HepG2 (cell line): Measurements from ENCODE around the gene PRRT2. TPM values are rescaled to one million over a fixed set of nuclear protein-coding genes. Genes with fewer than 3 reads are reported as not detected.

ENCODE experiments used
- HIVEP1 ChIP-seq: sonication (generic); formaldehyde crosslinking; IDR thresholded peaks from 2 replicates; pipeline ENCODE4 v1.4.0; 2020; ENCODE audit warnings: mild to moderate bottlenecking, missing genetic modification reagents
- HNRNPUL1 ChIP-seq: fragments of 200-400 bp; formaldehyde crosslinking; IDR thresholded peaks from 2 replicates; pipeline ENCODE4 v1.6.1; 2017; ENCODE audit warnings: low read depth, mild to moderate bottlenecking, low read length, moderate library complexity
- HOXA5 ChIP-seq: sonication (generic); formaldehyde crosslinking; IDR thresholded peaks from 2 replicates; pipeline ENCODE4 v1.4.0; 2020; ENCODE audit warnings: missing genetic modification reagents
- MED1 ChIP-seq: sonication (generic); formaldehyde crosslinking; IDR thresholded peaks from 2 replicates; pipeline ENCODE4 v1.4.0; 2020; ENCODE audit warnings: missing genetic modification reagents
- RBM39 ChIP-seq: fragments of 200-400 bp; formaldehyde crosslinking; IDR thresholded peaks from one replicate; pipeline ENCODE4 v1.6.1; 2018; ENCODE audit warnings: antibody characterized with exemption, mild to moderate bottlenecking, low read depth, low read length; ENCODE audit not compliant: poor library complexity, severe bottlenecking
- TCF12 ChIP-seq, 2 experiments: fragments of 450-650 bp in 1 of 2; sonication (generic) in 1 of 2; formaldehyde crosslinking in 1 of 2; IDR thresholded peaks; 2 replicates each; pipeline versions ENCODE4 v1.6.1 to v1.8.0; 2017 to 2022; ENCODE audit warnings: antibody characterized with exemption in 1 of 2, mild to moderate bottlenecking in 1 of 2, missing genetic modification reagents in 1 of 2, moderate library complexity in 1 of 2
- YEATS4 ChIP-seq: sonication (generic); formaldehyde crosslinking; IDR thresholded peaks from 2 replicates; pipeline ENCODE4 v1.4.0; 2020; ENCODE audit warnings: missing genetic modification reagents, borderline replicate concordance
- ZNF136 ChIP-seq: sonication (generic); formaldehyde crosslinking; IDR thresholded peaks from 2 replicates; pipeline ENCODE4 v1.8.1; 2022; ENCODE audit warnings: low read depth, mild to moderate bottlenecking, moderate library complexity, missing genetic modification reagents
- ZNF292 ChIP-seq: sonication (generic); formaldehyde crosslinking; IDR thresholded peaks from 2 replicates; pipeline ENCODE4 v1.8.1; 2022; ENCODE audit warnings: mild to moderate bottlenecking, low read depth, missing genetic modification reagents, borderline replicate concordance
- ZNF329 ChIP-seq: sonication (generic); formaldehyde crosslinking; IDR thresholded peaks from 2 replicates; pipeline ENCODE4 v1.9.0; 2021; ENCODE audit warnings: low read depth, mild to moderate bottlenecking, missing genetic modification reagents
- ZNF44 ChIP-seq: sonication (generic); formaldehyde crosslinking; IDR thresholded peaks from 2 replicates; pipeline ENCODE4 v1.5.1; 2020; ENCODE audit warnings: mild to moderate bottlenecking, missing genetic modification reagents
- ZNF550 ChIP-seq: sonication (generic); formaldehyde crosslinking; IDR thresholded peaks from 2 replicates; pipeline ENCODE4 v1.4.0; 2020; ENCODE audit warnings: mild to moderate bottlenecking, missing genetic modification reagents, borderline replicate concordance
- ZNF652 ChIP-seq: IDR thresholded peaks from 2 replicates; pipeline ENCODE4 v1.6.1; 2016; ENCODE audit warnings: low read depth, borderline replicate concordance
- ZNF660 ChIP-seq: sonication (generic); formaldehyde crosslinking; IDR thresholded peaks from 2 replicates; pipeline ENCODE4 v1.5.1; 2020; ENCODE audit warnings: mild to moderate bottlenecking, low read depth, missing genetic modification reagents, borderline replicate concordance
- polyA plus RNA-seq, 8 experiments: library from polyadenylated mRNA; depleted of rRNA in 3 of 8; stranded (reverse) in 7 of 8; unstranded in 1 of 8; fragments of >200 nt; fragmentation: Illumina TruSeq in 4 of 8; extraction: Trizol in 4 of 8; gene quantifications; 2 replicates each; pipeline versions ENCODE4 v1.2.1 to v1.2.3, GENCODE V29; 2011 to 2016; ENCODE audit warnings: low read depth in 4 of 8, missing spikeins in 1 of 8, mixed read lengths in 1 of 8; ENCODE audit not compliant: insufficient read depth in 1 of 8
- total RNA-seq, 5 experiments: library from RNA; depleted of rRNA; stranded (reverse); fragments of >200 nt; fragmentation: Illumina TruSeq; extraction: Trizol; gene quantifications; 2 replicates each; pipeline ENCODE4 v1.2.3, GENCODE V29; 2016; ENCODE audit warnings: low read depth in 1 of 5
- TF ChIP-seq, protein P1 (sequence below): sonication (generic); formaldehyde crosslinking; IDR thresholded peaks from 2 replicates; pipeline ENCODE4 v1.9.0; 2021; ENCODE audit warnings: missing genetic modification reagents, borderline replicate concordance
- TF ChIP-seq, protein P2 (sequence below): sonication (generic); formaldehyde crosslinking; IDR thresholded peaks from 2 replicates; pipeline ENCODE4 v1.4.0; 2020; ENCODE audit warnings: mild to moderate bottlenecking, low read depth, missing genetic modification reagents
- TF ChIP-seq, protein P3 (sequence below): sonication (generic); formaldehyde crosslinking; conservative IDR thresholded peaks from 2 replicates; pipeline ENCODE4 v1.4.0; 2020; ENCODE audit warnings: missing genetic modification reagents
- TF ChIP-seq, protein P4 (sequence below): IDR thresholded peaks from 2 replicates; pipeline ENCODE4 v1.6.1; 2016; ENCODE audit warnings: missing biosample characterization, missing genetic modification reagents, low read depth
- TF ChIP-seq, protein P5 (sequence below): IDR thresholded peaks from 2 replicates; pipeline ENCODE4 v1.6.1; 2016

Gene PRRT2
- total and polyA plus RNA-seq, 2 of the 13 experiments (the other 11 are each of a cell fraction or from before 2014, with no cell fraction given) = 0.51 to 1.1 TPM

DNA sequence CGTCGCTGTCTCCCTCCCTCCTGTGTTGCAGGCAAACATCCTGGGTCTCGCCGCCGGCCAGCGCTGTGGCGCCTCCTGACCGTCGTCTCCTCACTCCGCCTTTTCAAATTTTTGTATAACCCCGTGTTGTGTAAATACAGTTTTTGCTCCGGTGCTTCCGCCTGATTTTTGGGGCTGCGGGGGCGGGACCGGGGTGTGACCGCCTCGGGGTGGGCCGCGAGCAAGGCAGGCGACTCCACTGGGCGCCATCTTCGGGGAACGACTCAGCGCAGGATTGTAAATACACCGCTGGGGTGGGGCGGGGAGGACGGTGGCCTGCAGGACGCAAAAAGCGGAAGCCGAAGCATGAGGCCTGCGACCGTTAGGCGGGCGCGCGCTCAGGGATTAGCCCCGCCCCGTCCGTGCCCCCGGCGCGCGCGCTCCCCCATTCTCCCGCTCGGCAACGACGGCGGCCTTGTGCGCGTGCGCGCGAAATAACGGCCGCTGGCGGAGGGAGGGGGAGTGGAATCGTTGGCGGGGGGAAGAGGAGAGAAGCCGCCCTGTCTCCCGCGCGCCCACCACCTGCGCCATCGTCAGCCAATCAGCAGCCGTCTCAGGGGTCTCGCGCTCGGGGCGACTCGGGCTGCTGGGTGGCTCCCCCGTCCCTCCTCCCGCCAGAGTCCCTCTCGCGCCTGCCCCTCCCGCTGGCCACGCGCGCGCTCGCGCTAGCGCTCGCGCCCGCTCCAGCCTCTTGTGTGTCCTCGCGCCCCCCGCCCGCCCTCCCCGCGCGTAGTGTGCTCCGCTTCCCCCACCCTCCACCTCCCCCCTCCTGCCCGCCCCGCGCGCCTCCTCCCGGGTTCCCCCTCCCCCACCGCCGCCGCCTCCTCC lies 6.5 kb upstream of the PRRT2 start (continued):
- TF ChIP-seq, protein P1, sequence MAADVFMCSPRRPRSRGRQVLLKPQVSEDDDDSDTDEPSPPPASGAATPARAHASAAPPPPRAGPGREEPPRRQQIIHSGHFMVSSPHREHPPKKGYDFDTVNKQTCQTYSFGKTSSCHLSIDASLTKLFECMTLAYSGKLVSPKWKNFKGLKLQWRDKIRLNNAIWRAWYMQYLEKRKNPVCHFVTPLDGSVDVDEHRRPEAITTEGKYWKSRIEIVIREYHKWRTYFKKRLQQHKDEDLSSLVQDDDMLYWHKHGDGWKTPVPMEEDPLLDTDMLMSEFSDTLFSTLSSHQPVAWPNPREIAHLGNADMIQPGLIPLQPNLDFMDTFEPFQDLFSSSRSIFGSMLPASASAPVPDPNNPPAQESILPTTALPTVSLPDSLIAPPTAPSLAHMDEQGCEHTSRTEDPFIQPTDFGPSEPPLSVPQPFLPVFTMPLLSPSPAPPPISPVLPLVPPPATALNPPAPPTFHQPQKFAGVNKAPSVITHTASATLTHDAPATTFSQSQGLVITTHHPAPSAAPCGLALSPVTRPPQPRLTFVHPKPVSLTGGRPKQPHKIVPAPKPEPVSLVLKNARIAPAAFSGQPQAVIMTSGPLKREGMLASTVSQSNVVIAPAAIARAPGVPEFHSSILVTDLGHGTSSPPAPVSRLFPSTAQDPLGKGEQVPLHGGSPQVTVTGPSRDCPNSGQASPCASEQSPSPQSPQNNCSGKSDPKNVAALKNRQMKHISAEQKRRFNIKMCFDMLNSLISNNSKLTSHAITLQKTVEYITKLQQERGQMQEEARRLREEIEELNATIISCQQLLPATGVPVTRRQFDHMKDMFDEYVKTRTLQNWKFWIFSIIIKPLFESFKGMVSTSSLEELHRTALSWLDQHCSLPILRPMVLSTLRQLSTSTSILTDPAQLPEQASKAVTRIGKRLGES = peak; percentile 70; the same call in 1 of the 2 replicates
- TF ChIP-seq MED1 (CRISPR knock-in tag) (peak; percentile 93), ZNF329 (peak; percentile 92), ZNF292 (CRISPR knock-in tag) (no peak; the same call in 1 of the 2 replicates), HNRNPUL1 (peak; percentile 77; the same call in 1 of the 2 replicates), TCF12 (IDR thresholded peaks at IDR 0.05) (no peak), TCF12 (CRISPR knock-in tag; IDR thresholded peaks at IDR 0.05) (peak; percentile 72; the same call in 1 of the 2 replicates), YEATS4 (peak; percentile 99), HOXA5 (peak; percentile 90), ZNF44 (CRISPR knock-in tag) (peak; percentile 93), ZNF652 (CRISPR knock-in tag) (peak; percentile 67; the same call in 1 of the 2 replicates), ZNF550 (CRISPR knock-in tag) (no peak), ZNF136 (CRISPR knock-in tag) (peak; percentile 88), HIVEP1 (CRISPR knock-in tag) (peak; percentile 84), RBM39 (peak; percentile 98), ZNF660 (CRISPR knock-in tag) (no peak)
- TF ChIP-seq, protein P2, sequence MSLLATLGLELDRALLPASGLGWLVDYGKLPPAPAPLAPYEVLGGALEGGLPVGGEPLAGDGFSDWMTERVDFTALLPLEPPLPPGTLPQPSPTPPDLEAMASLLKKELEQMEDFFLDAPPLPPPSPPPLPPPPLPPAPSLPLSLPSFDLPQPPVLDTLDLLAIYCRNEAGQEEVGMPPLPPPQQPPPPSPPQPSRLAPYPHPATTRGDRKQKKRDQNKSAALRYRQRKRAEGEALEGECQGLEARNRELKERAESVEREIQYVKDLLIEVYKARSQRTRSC (CRISPR knock-in tag) = no peak
- TF ChIP-seq, protein P3, sequence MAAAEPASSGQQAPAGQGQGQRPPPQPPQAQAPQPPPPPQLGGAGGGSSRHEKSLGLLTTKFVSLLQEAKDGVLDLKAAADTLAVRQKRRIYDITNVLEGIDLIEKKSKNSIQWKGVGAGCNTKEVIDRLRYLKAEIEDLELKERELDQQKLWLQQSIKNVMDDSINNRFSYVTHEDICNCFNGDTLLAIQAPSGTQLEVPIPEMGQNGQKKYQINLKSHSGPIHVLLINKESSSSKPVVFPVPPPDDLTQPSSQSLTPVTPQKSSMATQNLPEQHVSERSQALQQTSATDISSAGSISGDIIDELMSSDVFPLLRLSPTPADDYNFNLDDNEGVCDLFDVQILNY (CRISPR knock-in tag) = peak; percentile 93
- TF ChIP-seq, protein P4, sequence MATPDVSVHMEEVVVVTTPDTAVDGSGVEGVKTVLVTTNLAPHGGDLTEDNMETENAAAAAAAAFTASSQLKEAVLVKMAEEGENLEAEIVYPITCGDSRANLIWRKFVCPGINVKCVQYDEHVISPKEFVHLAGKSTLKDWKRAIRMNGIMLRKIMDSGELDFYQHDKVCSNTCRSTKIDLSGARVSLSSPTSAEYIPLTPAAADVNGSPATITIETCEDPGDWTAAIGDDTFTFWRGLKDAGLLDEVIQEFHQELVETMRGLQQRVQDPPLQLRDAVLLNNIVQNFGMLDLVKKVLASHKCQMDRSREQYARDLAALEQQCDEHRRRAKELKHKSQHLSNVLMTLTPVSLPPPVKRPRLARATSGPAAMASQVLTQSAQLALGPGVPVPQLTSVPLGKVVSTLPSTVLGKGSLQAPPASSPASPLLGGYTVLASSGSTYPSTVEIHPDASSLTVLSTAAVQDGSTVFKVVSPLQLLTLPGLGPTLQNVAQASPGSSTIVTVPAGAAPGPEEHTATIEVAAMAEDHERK (CRISPR knock-in tag) = peak; percentile 78
- TF ChIP-seq, protein P5, sequence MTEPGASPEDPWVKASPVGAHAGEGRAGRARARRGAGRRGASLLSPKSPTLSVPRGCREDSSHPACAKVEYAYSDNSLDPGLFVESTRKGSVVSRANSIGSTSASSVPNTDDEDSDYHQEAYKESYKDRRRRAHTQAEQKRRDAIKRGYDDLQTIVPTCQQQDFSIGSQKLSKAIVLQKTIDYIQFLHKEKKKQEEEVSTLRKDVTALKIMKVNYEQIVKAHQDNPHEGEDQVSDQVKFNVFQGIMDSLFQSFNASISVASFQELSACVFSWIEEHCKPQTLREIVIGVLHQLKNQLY = peak; percentile 57; the same call in 1 of the 2 replicates
